Neutrophil (primary cell): ENCODE results near the gene TRIOBP.
"Not testable (repeated sequence)": the region's sequence is repeated elsewhere in the genome, so short reads cannot be mapped to it uniquely, and the experiment has no call there.

Source experiments
- H3K27ac ChIP-seq: fragments of 200-600 bp; sonication (generic); 2 replicates; pipeline ENCODE4 v1.5.1; 2016; ENCODE audit warnings: mild to moderate bottlenecking, moderate library complexity
- H3K27me3 ChIP-seq: fragments of 200-600 bp; sonication (generic); 2 replicates; pipeline ENCODE4 v1.6.0; 2016; ENCODE audit warnings: mild to moderate bottlenecking
- H3K36me3 ChIP-seq: fragments of 200-600 bp; sonication (generic); 2 replicates; pipeline ENCODE4 v1.5.1; 2017
- H3K4me1 ChIP-seq, 2 experiments: fragments of 200-600 bp in 1 of 2; sonication (generic) in 1 of 2; 1 replicate in 1 of 2; 2 replicates in 1 of 2; pipeline versions ENCODE4 v1.5.1 to v1.6.1; 2013 to 2016; ENCODE audit warnings: low read depth in 1 of 2, low read length in 1 of 2, mild to moderate bottlenecking in 1 of 2, moderate library complexity in 1 of 2; ENCODE audit not compliant: control insufficient read depth in 1 of 2, insufficient read depth in 1 of 2
- H3K4me3 ChIP-seq, 2 experiments: fragments of 200-600 bp in 1 of 2; sonication (generic) in 1 of 2; 1 replicate in 1 of 2; 2 replicates in 1 of 2; pipeline ENCODE4 v1.5.1; 2013 to 2016; ENCODE audit warnings: low read depth in 1 of 2, low read length in 1 of 2, mild to moderate bottlenecking in 1 of 2, moderate library complexity in 1 of 2
- H3K9me3 ChIP-seq: fragments of 200-600 bp; sonication (generic); 2 replicates; pipeline ENCODE4 v1.5.1; 2016
- TF ChIP-seq, protein P1 (sequence below): fragments of 200-600 bp; sonication (generic); IDR thresholded peaks from 2 replicates; pipeline ENCODE4 v1.5.1; 2016; ENCODE audit warnings: antibody characterized with exemption

Gene TRIOBP

GRCh38 chr22:37710675-37711074, 13.8 kb downstream of the TRIOBP start:
- Histone ChIP-seq H3K4me1 (peaks cover 9 to 10% of the 10 kb centered on the region in 2 experiments), H3K9me3 (no peaks in the 10 kb centered on the region), H3K36me3 (peaks cover 5% of the 10 kb centered on the region), H3K27ac (no peak overlapping the region), H3K4me3 (no peak overlapping the region), H3K27me3 (no peaks in the 10 kb centered on the region)
- TF ChIP-seq, protein P1, sequence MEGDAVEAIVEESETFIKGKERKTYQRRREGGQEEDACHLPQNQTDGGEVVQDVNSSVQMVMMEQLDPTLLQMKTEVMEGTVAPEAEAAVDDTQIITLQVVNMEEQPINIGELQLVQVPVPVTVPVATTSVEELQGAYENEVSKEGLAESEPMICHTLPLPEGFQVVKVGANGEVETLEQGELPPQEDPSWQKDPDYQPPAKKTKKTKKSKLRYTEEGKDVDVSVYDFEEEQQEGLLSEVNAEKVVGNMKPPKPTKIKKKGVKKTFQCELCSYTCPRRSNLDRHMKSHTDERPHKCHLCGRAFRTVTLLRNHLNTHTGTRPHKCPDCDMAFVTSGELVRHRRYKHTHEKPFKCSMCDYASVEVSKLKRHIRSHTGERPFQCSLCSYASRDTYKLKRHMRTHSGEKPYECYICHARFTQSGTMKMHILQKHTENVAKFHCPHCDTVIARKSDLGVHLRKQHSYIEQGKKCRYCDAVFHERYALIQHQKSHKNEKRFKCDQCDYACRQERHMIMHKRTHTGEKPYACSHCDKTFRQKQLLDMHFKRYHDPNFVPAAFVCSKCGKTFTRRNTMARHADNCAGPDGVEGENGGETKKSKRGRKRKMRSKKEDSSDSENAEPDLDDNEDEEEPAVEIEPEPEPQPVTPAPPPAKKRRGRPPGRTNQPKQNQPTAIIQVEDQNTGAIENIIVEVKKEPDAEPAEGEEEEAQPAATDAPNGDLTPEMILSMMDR = no peak

- TF ChIP-seq, protein P1 = no peak
- Histone ChIP-seq H3K4me1 (peaks cover 9 to 10% of the 10 kb centered on the region in 2 experiments), H3K4me3 (no peak overlapping the region), H3K27me3 (no peaks in the 10 kb centered on the region), H3K27ac (no peak overlapping the region), H3K36me3 (peaks cover 13% of the 10 kb centered on the region), H3K9me3 (no peaks in the 10 kb centered on the region)
Measured at GRCh38 chr22:37711490-37711889, 14.6 kb downstream of the TRIOBP start.

DNA sequence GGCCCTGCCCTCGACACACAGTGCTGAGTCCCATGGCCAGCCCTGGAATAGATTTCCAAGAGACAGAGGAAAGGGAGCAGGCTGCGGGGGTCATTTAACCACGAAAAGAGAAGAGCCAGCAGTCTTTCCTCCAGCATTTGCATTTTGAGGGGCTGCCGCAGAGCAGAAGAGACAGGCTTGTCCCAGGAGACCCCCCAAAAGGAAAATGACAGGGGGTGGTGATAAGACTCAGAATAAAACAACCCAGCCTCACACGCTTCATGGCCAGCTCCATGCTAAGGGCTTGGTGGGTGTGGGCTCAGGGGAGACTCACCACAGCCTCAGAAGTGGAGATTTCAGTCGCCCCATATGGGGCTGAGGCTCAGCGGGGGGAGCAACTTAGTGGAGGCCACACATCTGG, 16.9 kb downstream of the TRIOBP start:
- Histone ChIP-seq H3K4me3 (no peak overlapping the region), H3K36me3 (peaks cover 18% of the 10 kb centered on the region), H3K27me3 (no peaks in the 10 kb centered on the region)

GRCh38 chr22:37714634-37715033, 17.8 kb downstream of the TRIOBP start:
- Histone ChIP-seq H3K27ac (no peak overlapping the region), H3K36me3 (peaks cover 18% of the 10 kb centered on the region), H3K27me3 (no peaks in the 10 kb centered on the region), H3K9me3 (no peaks in the 10 kb centered on the region), H3K4me3 (no peak overlapping the region), H3K4me1 (no peaks in the 10 kb centered on the region)
- TF ChIP-seq, protein P1 = no peak

More for the DNA sequence above, 16.9 kb downstream of the TRIOBP start:
- Histone ChIP-seq H3K27ac (no peak overlapping the region), H3K4me1 (peaks cover 3 to 4% of the 10 kb centered on the region in 2 experiments), H3K9me3 (no peaks in the 10 kb centered on the region)
- TF ChIP-seq, protein P1 = no peak

- TF ChIP-seq, protein P1 = no peak
- H3K27me3 ChIP-seq = no peaks in the 10 kb centered on the region
- no peak overlapping the region for H3K27ac ChIP-seq
- no peaks in the 10 kb centered on the region for H3K9me3 ChIP-seq
- no peaks in the 10 kb centered on the region for H3K4me1 ChIP-seq
- no peak overlapping the region for H3K4me3 ChIP-seq
- H3K36me3 ChIP-seq = peaks cover 18% of the 10 kb centered on the region
Measured at GRCh38 chr22:37715760-37716159, 18.9 kb downstream of the TRIOBP start.

DNA sequence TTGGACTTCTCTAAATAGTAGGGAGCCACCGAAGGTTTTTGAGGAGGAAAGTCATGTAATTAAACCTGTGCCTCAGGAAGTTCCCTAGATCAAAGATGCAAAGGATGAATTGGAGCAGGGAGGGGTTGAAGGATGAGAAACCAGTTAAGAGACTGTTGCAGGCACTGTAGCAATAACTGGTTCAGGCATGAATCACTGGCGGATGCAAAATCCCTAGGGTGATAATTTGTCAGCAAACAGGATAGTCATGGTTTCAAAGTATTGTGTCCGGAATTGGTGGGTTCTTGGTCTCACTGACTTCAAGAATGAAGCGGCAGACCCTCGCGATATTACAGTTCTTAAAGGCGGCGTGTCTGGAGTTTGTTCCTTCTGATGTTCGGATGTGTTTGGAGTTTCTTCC, 19.9 kb downstream of the TRIOBP start:
- H3K4me3 ChIP-seq = no peak overlapping the region
- TF ChIP-seq, protein P1 = no peak
- no peaks in the 10 kb centered on the region for H3K9me3 ChIP-seq
- peaks cover 18% of the 10 kb centered on the region for H3K36me3 ChIP-seq
- no peaks in the 10 kb centered on the region for H3K4me1 ChIP-seq
- H3K27ac ChIP-seq = no peak overlapping the region
- H3K27me3 ChIP-seq = no peaks in the 10 kb centered on the region

DNA sequence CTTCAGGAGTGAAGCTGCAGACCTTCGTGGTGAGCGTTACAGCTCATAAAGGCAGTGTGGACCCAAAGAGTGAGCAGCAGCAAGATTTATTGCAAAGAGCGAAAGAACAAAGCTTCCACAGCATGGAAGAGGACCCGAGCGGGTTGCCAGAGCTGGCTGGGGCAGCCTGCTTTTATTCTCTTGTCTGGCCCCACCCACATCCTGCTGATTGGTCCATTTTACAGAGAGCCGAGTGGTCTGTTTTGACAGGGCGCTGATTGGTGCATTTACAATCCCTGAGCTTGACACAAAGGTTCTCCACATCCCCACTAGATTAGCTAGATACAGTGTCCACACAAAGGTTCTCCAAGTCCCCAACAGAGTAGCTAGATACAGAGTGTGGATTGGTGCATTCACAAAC, 20.4 kb downstream of the TRIOBP start:
- H3K36me3 ChIP-seq = peaks cover 18% of the 10 kb centered on the region
- not testable (repeated sequence) for H3K4me1 ChIP-seq, H3K27ac ChIP-seq, H3K9me3 ChIP-seq, H3K4me3 ChIP-seq, H3K27me3 ChIP-seq

- not testable (repeated sequence) for H3K9me3 ChIP-seq, H3K4me3 ChIP-seq, H3K27ac ChIP-seq, H3K4me1 ChIP-seq, H3K27me3 ChIP-seq
- peaks cover 18% of the 10 kb centered on the region for H3K36me3 ChIP-seq
Measured at GRCh38 chr22:37717746-37718305, 21.0 kb downstream of the TRIOBP start.
